PC-9 (cell line): ENCODE data around the gene COL18A1. TPM values are rescaled to one million over a fixed set of nuclear protein-coding genes. Genes with fewer than 3 reads are reported as not detected.

Experiments used
- BruUV-seq: library from RNA; stranded (reverse); fragments of 400-500 nt; replicated peaks from 2 replicates; lab custom pipeline; 2021; lab: Mats Ljungman, UMichigan
- CTCF ChIA-PET: fragments of 300-600 bp; sonication (Branson Sonifier 250); formaldehyde crosslinking; loops from one replicate; lab custom pipeline; 2022; ENCODE audit warnings: antibody characterized with exemption; lab: Charles Lee
- POLR2A ChIA-PET: fragments of 300-600 bp; sonication (Branson Sonifier 250); formaldehyde crosslinking; loops from one replicate; lab custom pipeline; 2022; ENCODE audit warnings: antibody characterized with exemption; ENCODE audit not compliant: unreplicated experiment; lab: Charles Lee
- DNase-seq, 2 experiments: peaks; one replicate each; pipeline versions ENCODE4 v3.0.0 to v3.0.0-alpha.2; 2015 to 2022; ENCODE audit warnings: mixed read lengths in 1 of 2
- H2AFZ ChIP-seq: fragments of 200-600 bp; sonication (generic); 2 replicates; pipeline ENCODE4 v1.8.1; 2017; ENCODE audit warnings: antibody characterized with exemption
- H3F3A ChIP-seq: fragments of 200-600 bp; sonication (generic); 2 replicates; pipeline ENCODE4 v1.8.1; 2017; ENCODE audit warnings: antibody characterized with exemption, mild to moderate bottlenecking, low read depth; ENCODE audit not compliant: insufficient read depth
- H3K27ac ChIP-seq: fragments of 200-600 bp; sonication (generic); 2 replicates; pipeline ENCODE4 v1.6.1; 2016; ENCODE audit warnings: mixed run types
- H3K27me3 ChIP-seq: fragments of 200-600 bp; sonication (generic); 2 replicates; pipeline ENCODE4 v1.6.1; 2016; ENCODE audit warnings: low read depth, mixed run types; ENCODE audit not compliant: insufficient read depth
- H3K36me3 ChIP-seq: fragments of 200-600 bp; sonication (generic); 2 replicates; pipeline ENCODE4 v1.6.1; 2016; ENCODE audit warnings: low read depth, mixed run types
- H3K4me1 ChIP-seq: fragments of 200-600 bp; sonication (generic); replicated peaks from 2 replicates; pipeline ENCODE4 v1.6.1; 2016; ENCODE audit warnings: mixed run types; ENCODE audit not compliant: insufficient read depth
- H3K4me2 ChIP-seq: fragments of 200-600 bp; sonication (generic); 2 replicates; pipeline ENCODE4 v1.6.1; 2017; ENCODE audit warnings: mixed run types
- H3K4me3 ChIP-seq: fragments of 200-600 bp; sonication (generic); 2 replicates; pipeline ENCODE4 v1.6.1; 2016; ENCODE audit warnings: mixed run types
- H3K79me2 ChIP-seq: fragments of 200-600 bp; sonication (generic); 2 replicates; pipeline ENCODE4 v1.6.1; 2017; ENCODE audit warnings: low read depth, mixed run types
- H3K9me2 ChIP-seq: fragments of 200-600 bp; sonication (generic); 2 replicates; pipeline ENCODE4 v1.8.1; 2017; ENCODE audit warnings: mild to moderate bottlenecking; ENCODE audit not compliant: insufficient read depth
- H3K9me3 ChIP-seq: fragments of 200-600 bp; sonication (generic); 2 replicates; pipeline ENCODE4 v1.8.1; 2016; ENCODE audit warnings: low read depth; ENCODE audit not compliant: insufficient read depth
- H4K20me1 ChIP-seq: fragments of 200-600 bp; sonication (generic); 2 replicates; pipeline ENCODE4 v1.8.1; 2017; ENCODE audit not compliant: insufficient read depth
- CTCF ChIP-seq: fragments of 200-600 bp; sonication (generic); conservative IDR thresholded peaks from 2 replicates; pipeline ENCODE4 v1.6.1; 2017; ENCODE audit warnings: mixed run types, antibody characterized with exemption, mild to moderate bottlenecking, moderate library complexity
- EZH2 ChIP-seq: fragments of 200-600 bp; sonication (generic); IDR thresholded peaks from 2 replicates; pipeline ENCODE4 v1.8.0; 2017; ENCODE audit warnings: antibody characterized with exemption, low read depth
- intact Hi-C: fragments of 100-400 bp; cut with micrococcal nuclease; formaldehyde crosslinking; loops from one replicate; pipeline ENCODE4 v1.10.0; 2022; ENCODE audit not compliant: unreplicated experiment
- total RNA-seq: library from RNA; stranded (reverse); gene quantifications from 2 replicates; pipeline ENCODE4 v1.2.3, GENCODE V29; 2021

Gene COL18A1
- total RNA-seq, 1 experiment from 2014 or later: 82.4 TPM

DNA sequence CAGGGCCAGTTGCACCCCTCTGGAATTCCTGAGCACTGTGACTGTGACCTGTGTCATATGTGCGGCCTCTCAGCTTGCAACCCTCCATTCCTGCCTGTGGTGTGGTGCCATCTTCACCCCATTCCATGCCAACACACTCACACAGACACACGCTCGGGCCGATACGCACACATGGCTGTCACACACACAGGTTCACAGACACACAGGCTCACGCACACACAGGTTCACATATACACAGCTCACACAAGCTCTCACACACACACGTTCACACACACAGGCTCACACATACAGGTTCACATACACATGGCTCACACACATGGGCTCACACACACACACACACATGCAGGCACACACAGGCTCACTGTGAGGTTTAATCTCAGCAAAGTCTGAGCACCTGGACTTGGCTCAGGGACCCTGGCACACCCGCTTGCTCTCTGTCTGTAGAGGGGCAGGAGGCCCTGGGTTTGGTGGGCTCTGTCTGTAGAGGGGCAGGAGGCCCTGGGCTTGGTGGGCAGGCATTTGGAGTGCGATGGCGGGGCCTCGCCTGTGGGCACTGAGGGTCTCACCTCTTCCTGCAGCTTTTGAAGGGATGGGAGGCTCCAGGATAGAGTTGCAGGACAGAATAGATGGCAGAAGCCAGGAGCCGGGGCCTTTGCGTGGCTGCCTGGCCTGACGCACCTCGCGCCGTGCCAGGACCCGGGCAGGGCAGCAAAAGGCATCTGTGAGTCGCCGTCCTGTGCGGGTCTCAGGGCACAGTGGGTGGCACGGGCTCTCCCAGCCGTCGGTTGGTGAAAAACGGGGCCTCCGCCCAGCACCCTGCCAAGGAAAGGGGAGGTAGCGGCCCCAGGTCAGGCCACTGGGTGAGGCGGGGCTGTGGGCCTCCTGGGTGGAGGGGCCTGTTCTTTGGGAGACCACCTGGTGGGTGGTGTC, 17.1 kb downstream of the COL18A1 start:
- Histone ChIP-seq H2AFZ (no peak overlapping the region), H3K36me3 (no peaks in the 10 kb centered on the region), H3K27me3 (no peaks in the 10 kb centered on the region), H3K9me2 (no peaks in the 10 kb centered on the region), H3F3A (no peaks in the 10 kb centered on the region), H3K4me2 (0 out of 2 replicates have a peak overlapping the region, but pooled peaks have one; percentile 10), H3K79me2 (no peaks in the 10 kb centered on the region), H4K20me1 (no peaks in the 10 kb centered on the region), H3K9me3 (no peaks in the 10 kb centered on the region), H3K4me3 (no peak overlapping the region), H3K27ac (no peak overlapping the region), H3K4me1 (peaks cover 12% of the 10 kb centered on the region)
- intact Hi-C loops: no loop called here
- no peak for DNase-seq
- ChIA-PET CTCF (no interaction called here), POLR2A (no interaction called here)
- TF ChIP-seq EZH2 (no peak), CTCF (no peak)
- no TSS peak for BruUV-seq

- Histone ChIP-seq H4K20me1 (no peaks in the 10 kb centered on the region), H2AFZ (no peak overlapping the region), H3K79me2 (no peaks in the 10 kb centered on the region), H3K4me2 (no peak overlapping the region), H3K27ac (no peak overlapping the region), H3K4me1 (peaks cover 22% of the 10 kb centered on the region), H3K9me2 (no peaks in the 10 kb centered on the region), H3F3A (peaks cover 6% of the 10 kb centered on the region; the same call in 1 of the 2 replicates), H3K9me3 (no peaks in the 10 kb centered on the region), H3K36me3 (no peaks in the 10 kb centered on the region), H3K4me3 (no peak overlapping the region), H3K27me3 (no peaks in the 10 kb centered on the region)
- BruUV-seq: no TSS peak
- intact Hi-C loops: no loop called here
- ChIA-PET POLR2A (no interaction called here), CTCF (no interaction called here)
- TF ChIP-seq EZH2 (no peak), CTCF (no peak)
- DNase-seq: no peak
These were observed 18.4 kb downstream of the COL18A1 start for GRCh38 chr21:45423201-45423955.

GRCh38 chr21:45423968-45424853, 19.2 kb downstream of the COL18A1 start:
- Histone ChIP-seq H3K4me2 (no peak overlapping the region), H2AFZ (no peak overlapping the region), H3K9me3 (no peaks in the 10 kb centered on the region), H3K4me3 (no peak overlapping the region), H3K79me2 (no peaks in the 10 kb centered on the region), H3K27ac (no peak overlapping the region), H3K4me1 (peaks cover 22% of the 10 kb centered on the region), H3K27me3 (no peaks in the 10 kb centered on the region), H3F3A (peaks cover 7% of the 10 kb centered on the region; the same call in 1 of the 2 replicates), H4K20me1 (no peaks in the 10 kb centered on the region), H3K36me3 (no peaks in the 10 kb centered on the region), H3K9me2 (no peaks in the 10 kb centered on the region)
- intact Hi-C loops: no loop called here
- BruUV-seq: no TSS peak
- ChIA-PET POLR2A (no interaction called here), CTCF (no interaction called here)
- DNase-seq: no peak
- TF ChIP-seq EZH2: no peak
- TF ChIP-seq CTCF: no peak
